Heart left ventricle (tissue), 16 donors: ENCODE data around the gene SAP30. TPM values are rescaled to one million over a fixed set of nuclear protein-coding genes. Genes with fewer than 3 reads are reported as not detected.

Experiments used
- ATAC-seq, 4 donors: fragments of 200-7000 bp; cut with Tn5 transposase; one replicate each; pipeline ENCODE4 v1.9.1; 2020 to 2022; ENCODE audit warnings: moderate library complexity in 4 of 4, mild to moderate bottlenecking in 3 of 4, moderate number of reproducible peaks in 1 of 4
- DNase-seq, 5 donors: peaks; one replicate each; pipeline ENCODE4 v3.0.0-alpha.2; 2020
- H3K27ac ChIP-seq, 12 donors: fragments of 200-600 bp; sonication (generic) in 4 of 12; one replicate each; pipeline versions ENCODE4 v1.5.0 to v1.8.0; 2016 to 2022; ENCODE audit warnings: mild to moderate bottlenecking in 2 of 12
- H3K27me3 ChIP-seq, 9 donors: fragments of 200-600 bp; sonication (generic) in 2 of 9; one replicate each; pipeline versions ENCODE4 v1.5.1 to v1.8.0; 2016 to 2022; ENCODE audit warnings: mild to moderate bottlenecking in 3 of 9
- H3K36me3 ChIP-seq, 9 donors: fragments of 200-600 bp; sonication (generic) in 2 of 9; one replicate each; pipeline versions ENCODE4 v1.5.0 to v1.8.0; 2018 to 2022; ENCODE audit warnings: mild to moderate bottlenecking in 2 of 9
- H3K4me1 ChIP-seq, 12 donors: fragments of 200-600 bp; sonication (generic) in 4 of 12; one replicate each; pipeline versions ENCODE4 v1.5.0 to v1.8.0; 2016 to 2022; ENCODE audit warnings: mild to moderate bottlenecking in 3 of 12
- H3K4me3 ChIP-seq, 12 donors: fragments of 200-600 bp; sonication (generic) in 4 of 12; one replicate each; pipeline versions ENCODE4 v1.5.0 to v1.8.0; 2017 to 2022; ENCODE audit warnings: mild to moderate bottlenecking in 9 of 12, moderate library complexity in 4 of 12
- H3K9me3 ChIP-seq, 12 donors: fragments of 200-600 bp; sonication (generic) in 4 of 12; one replicate each; pipeline versions ENCODE4 v1.5.0 to v1.8.0; 2016 to 2022; ENCODE audit warnings: mild to moderate bottlenecking in 1 of 12
- CTCF ChIP-seq, 12 donors: fragments of 200-600 bp; sonication (generic) in 4 of 12; IDR thresholded peaks; one replicate each; pipeline versions ENCODE4 v1.5.0 to v1.8.0; 2018 to 2022; ENCODE audit warnings: antibody characterized with exemption in 12 of 12, mild to moderate bottlenecking in 5 of 12
- POLR2A ChIP-seq, 2 donors: fragments of 450-650 bp; IDR thresholded peaks; one replicate each; pipeline ENCODE4 v1.6.1; 2017; ENCODE audit warnings: antibody characterized with exemption in 2 of 2, mild to moderate bottlenecking in 2 of 2, moderate library complexity in 2 of 2
- WGBS, 4 donors: extraction: QIAGEN DNeasy Blood & Tissue Kit in 2 of 4; methylation state at CpG; one replicate each; pipeline versions ENCODE4 v1.1.5 to v1.1.7; 2013 to 2018; 5-methylcytosine and 5-hydroxymethylcytosine counted together
- intact Hi-C, 10 donors: fragments of 100-400 bp; cut with DNase I; formaldehyde crosslinking; loops; one replicate each; pipeline versions ENCODE4 v1.11.1 to v1.14.2; 2022
- polyA plus RNA-seq, 2 donors: library from polyadenylated mRNA; stranded (reverse); fragments of 200-250 nt; gene quantifications; one replicate each; pipeline ENCODE4 v1.2.3, GENCODE V29; 2013
- total RNA-seq, 9 donors: library from RNA; depleted of rRNA in 2 of 9; stranded (reverse); fragments of >200 nt in 2 of 9; fragmentation: NEBNext Ultra II Directional in 3 of 9; extraction: Animal tissue kit (Norgen Biotek cat#: 25700) in 3 of 9; gene quantifications; one replicate each; pipeline versions ENCODE4 v1.1.0 to v1.2.4, GENCODE V29; 2016 to 2023
- donor health status: ischemic (EF 13 %, LVEDD 7.1; RV severe dilation, severe dysfunction).
- donor health status: healthy with polysubstance abuse.
- donor health status: DM: no; HTN: yes; CAD: no.
- donor health status: DM: no; HTN: no; CAD: no.
- donor health status: ischemic (EF 25% LVEDD 6.9; RV normal size, moderate dysfunction).
- donor health status: ischemic (EF 25% LVEDD 5.7; RV mildly dilated, moderate dysfunction).
- donor health status: healthy.
- donor health status: DM: yes; HTN: yes; CAD: no.
- donor health status: ischemic (EF 35%, LVEDD 5.7; RV mildly dilated, moderate dysfunction).
- donor health status: nonischemic (EF 11% LVEDD 7.7; RV severe dilation, severe dysfunction).
- donor health status: DM: yes; HTN: yes; CAD: no.
- donor health status: PGD.
- donor health status: ischemic (EF 29% LVEDD 5.4; RV normal size, mild dysfunction).
- donor health status: nonischemic (EF 23%, LVEDD 6.1; RV moderate dilation, normal function).

Gene SAP30
- total and polyA plus RNA-seq, 11 donors: 9.8 to 29.1 (median 15.1) TPM

- H3K36me3 ChIP-seq: peaks cover 0 to 3% (median 0%) of the 10 kb centered on the region in 9 donors
- DNase-seq (no peak), ATAC-seq (no peak)
- intact Hi-C loops: no loop called here
- no peak overlapping the region for H3K27ac ChIP-seq
- H3K4me1 ChIP-seq: peaks cover 0 to 4% (median 0%) of the 10 kb centered on the region in 12 donors
- no peaks in the 10 kb centered on the region for H3K27me3 ChIP-seq
- no peaks in the 10 kb centered on the region for H3K9me3 ChIP-seq
- no peak overlapping the region for H3K4me3 ChIP-seq
- TF ChIP-seq POLR2A (IDR thresholded peaks at IDR 0.05): no peak
- no peak for TF ChIP-seq CTCF (IDR thresholded peaks at IDR 0.05)
- 74 to 87% (median 79%) methylated on average over 2 of the region's 2 CpGs for WGBS, 4 donors
Observed at GRCh38 chr4:173357939-173358338, 12.8 kb upstream of the SAP30 start.

- Histone ChIP-seq H3K4me1 (peaks cover 0 to 4% (median 0%) of the 10 kb centered on the region in 12 donors), H3K27me3 (no peaks in the 10 kb centered on the region), H3K4me3 (no peak overlapping the region), H3K36me3 (peaks cover 0 to 3% (median 0%) of the 10 kb centered on the region in 9 donors), H3K9me3 (no peaks in the 10 kb centered on the region), H3K27ac (no peak overlapping the region)
- intact Hi-C loops: loop anchor here in 1 of 10 donors (2.0 kb wide), 1 partner anchor 42 kb away; no protein-coding TSS in a partner anchor
- ATAC-seq (no peak), DNase-seq (no peak)
- 53 to 60% (median 56%) methylated on average over 5 of the region's 5 CpGs for WGBS, 4 donors
- TF ChIP-seq CTCF (IDR thresholded peaks at IDR 0.05): peak in 9 of 12 donors; percentile 27 to 48 (median 38)
- TF ChIP-seq POLR2A (IDR thresholded peaks at IDR 0.05): no peak
Observed at GRCh38 chr4:173360587-173361221, 10.1 kb upstream of the SAP30 start.

GRCh38 chr4:173362666-173363065, 8.1 kb upstream of the SAP30 start:
- 87 to 91% (median 90%) methylated on average over 3 of the region's 3 CpGs for WGBS, 4 donors
- TF ChIP-seq CTCF (IDR thresholded peaks at IDR 0.05) (no peak), POLR2A (IDR thresholded peaks at IDR 0.05) (no peak)

GRCh38 chr4:173365359-173365996, 5.3 kb upstream of the SAP30 start:
- H3K27ac ChIP-seq: no peak overlapping the region
- H3K27me3 ChIP-seq: no peaks in the 10 kb centered on the region
- H3K36me3 ChIP-seq: peaks cover 0 to 3% (median 0%) of the 10 kb centered on the region in 9 donors
- H3K4me1 ChIP-seq: peaks cover 0 to 37% (median 12%) of the 10 kb centered on the region in 12 donors
- peak in 1 of 5 donors; percentile 31 for DNase-seq
- TF ChIP-seq CTCF (IDR thresholded peaks at IDR 0.05) (no peak), POLR2A (IDR thresholded peaks at IDR 0.05) (no peak)
- intact Hi-C loops: loop anchor here in 2 of 10 donors (5.0 kb wide), 2 partner anchors 33 to 52 kb away; partner anchors contain the start of gene HMGB2 (in 1 of the 2)
- no peaks in the 10 kb centered on the region for H3K9me3 ChIP-seq
- H3K4me3 ChIP-seq: no peak overlapping the region
- no peak for ATAC-seq
- 27 to 36% (median 32%) methylated on average over 2 of the region's 2 CpGs for WGBS, 4 donors

More at GRCh38 chr4:173362666-173363065, 8.1 kb upstream of the SAP30 start:
- ATAC-seq (no peak), DNase-seq (no peak)
- peaks cover 0 to 3% (median 0%) of the 10 kb centered on the region in 9 donors for H3K36me3 ChIP-seq
- no peaks in the 10 kb centered on the region for H3K27me3 ChIP-seq
- H3K4me1 ChIP-seq: peaks cover 0 to 21% (median 4%) of the 10 kb centered on the region in 12 donors
- H3K9me3 ChIP-seq: no peaks in the 10 kb centered on the region
- no peak overlapping the region for H3K4me3 ChIP-seq
- intact Hi-C loops: no loop called here
- no peak overlapping the region for H3K27ac ChIP-seq
